Measurements from ENCODE around the gene MAGEC3. TPM values are rescaled to one million over a fixed set of nuclear protein-coding genes. Genes with fewer than 3 reads are reported as not detected.
"Not testable (repeated sequence)": the region's sequence is repeated elsewhere in the genome, so short reads cannot be mapped to it uniquely, and the experiment has no call there.

MAGEC3 gene, protein sequence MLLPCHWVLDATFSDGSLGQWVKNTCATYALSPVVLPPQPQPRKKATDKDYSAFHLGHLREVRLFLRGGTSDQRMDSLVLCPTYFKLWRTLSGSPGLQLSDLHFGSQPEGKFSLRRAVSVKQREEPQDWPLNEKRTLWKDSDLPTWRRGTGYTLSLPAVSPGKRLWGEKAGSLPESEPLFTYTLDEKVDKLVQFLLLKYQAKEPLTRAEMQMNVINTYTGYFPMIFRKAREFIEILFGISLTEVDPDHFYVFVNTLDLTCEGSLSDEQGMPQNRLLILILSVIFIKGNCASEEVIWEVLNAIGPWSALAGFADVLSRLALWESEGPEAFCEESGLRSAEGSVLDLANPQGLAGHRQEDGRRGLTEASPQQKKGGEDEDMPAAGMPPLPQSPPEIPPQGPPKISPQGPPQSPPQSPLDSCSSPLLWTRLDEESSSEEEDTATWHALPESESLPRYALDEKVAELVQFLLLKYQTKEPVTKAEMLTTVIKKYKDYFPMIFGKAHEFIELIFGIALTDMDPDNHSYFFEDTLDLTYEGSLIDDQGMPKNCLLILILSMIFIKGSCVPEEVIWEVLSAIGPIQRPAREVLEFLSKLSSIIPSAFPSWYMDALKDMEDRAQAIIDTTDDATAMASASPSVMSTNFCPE
- not detected for total RNA-seq

DNA sequence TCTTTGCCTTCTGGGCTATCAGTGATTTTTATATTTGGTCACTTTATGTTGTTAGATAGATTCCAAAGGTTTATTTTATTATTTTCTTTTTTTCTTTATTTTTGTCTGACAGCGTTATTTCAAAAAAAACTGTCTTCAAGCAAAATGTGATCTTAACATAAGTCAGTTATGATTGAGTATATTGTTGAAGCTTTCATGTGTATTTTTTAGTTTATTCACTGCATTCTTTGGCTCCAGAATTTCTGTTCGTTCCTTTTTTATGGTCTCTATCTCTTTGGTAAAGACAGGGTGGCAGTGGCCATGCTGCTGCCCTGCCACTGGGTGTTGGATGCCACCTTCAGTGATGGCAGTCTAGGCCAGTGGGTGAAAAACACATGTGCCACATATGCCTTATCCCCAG is at the start of gene MAGEC3:
MAGEC3 (plus strand) TSS at position 301 of the 400 bp plus-strand sequence; CDS start at position 301, 0 bp downstream.
- DNase-seq (ENCODE audit: low spot score in 2 of 2), result no peak
- no peak for ATAC-seq
- Mint-ChIP-seq H3K9me3 (peaks cover 0 to 3% of the 10 kb centered on the region in 2 donors), H3K27ac (no peak within 1 kb of the TSS), H3K36me3 (no peaks in the 10 kb centered on the region)

DNA sequence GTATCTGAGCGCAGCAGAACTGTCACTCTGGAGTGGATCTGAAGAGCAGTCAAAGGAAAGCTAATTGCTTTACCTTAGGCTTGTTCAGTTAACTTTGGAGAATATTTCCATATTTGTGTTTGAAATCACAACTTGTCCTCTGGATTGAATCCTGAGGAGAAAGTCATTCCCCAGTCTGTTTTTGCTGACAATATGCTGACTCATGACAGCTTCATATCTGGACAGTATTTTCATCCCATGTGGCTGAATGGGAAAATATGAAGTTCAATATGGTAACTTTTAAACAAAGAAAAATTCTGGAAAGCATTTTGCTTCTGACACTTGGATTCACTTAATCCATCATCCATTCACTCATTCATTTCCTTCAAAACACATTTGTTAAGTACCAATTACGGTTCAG is 46.3 kb upstream of the MAGEC3 start:
- H3K27ac Mint-ChIP-seq, result no peak overlapping the region
- peaks cover 0 to 5% of the 10 kb centered on the region in 2 donors for H3K36me3 Mint-ChIP-seq
- ATAC-seq, result no peak
- H3K9me3 Mint-ChIP-seq, result peaks cover 0 to 6% of the 10 kb centered on the region in 2 donors
- no peak for DNase-seq (ENCODE audit: low spot score in 2 of 2)

DNA sequence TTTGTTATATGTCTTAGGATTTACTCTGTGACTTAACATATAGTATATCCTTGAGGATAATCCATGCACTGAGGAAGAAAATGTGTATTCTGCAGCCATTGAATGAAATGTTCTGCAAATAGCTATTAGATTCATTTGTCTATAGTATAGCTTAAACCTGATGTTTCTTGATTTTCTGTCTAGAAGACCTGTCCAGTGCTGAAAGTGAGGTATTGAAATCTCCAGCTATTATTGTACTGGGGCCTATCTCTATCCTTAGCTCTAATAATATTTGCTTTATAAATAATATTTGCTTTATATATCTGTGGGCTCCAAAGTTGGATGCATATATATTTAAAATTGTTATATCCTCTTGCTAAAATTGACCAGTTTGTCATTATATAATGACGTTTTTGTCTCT is 26.7 kb upstream of the MAGEC3 start:
- no peak overlapping the region for H3K27ac Mint-ChIP-seq
- no peak for ATAC-seq
- no peak for DNase-seq (ENCODE audit: low spot score in 2 of 2)
- H3K36me3 Mint-ChIP-seq, result no peaks in the 10 kb centered on the region
- H3K9me3 Mint-ChIP-seq, result peaks cover 0 to 3% of the 10 kb centered on the region in 2 donors

DNA sequence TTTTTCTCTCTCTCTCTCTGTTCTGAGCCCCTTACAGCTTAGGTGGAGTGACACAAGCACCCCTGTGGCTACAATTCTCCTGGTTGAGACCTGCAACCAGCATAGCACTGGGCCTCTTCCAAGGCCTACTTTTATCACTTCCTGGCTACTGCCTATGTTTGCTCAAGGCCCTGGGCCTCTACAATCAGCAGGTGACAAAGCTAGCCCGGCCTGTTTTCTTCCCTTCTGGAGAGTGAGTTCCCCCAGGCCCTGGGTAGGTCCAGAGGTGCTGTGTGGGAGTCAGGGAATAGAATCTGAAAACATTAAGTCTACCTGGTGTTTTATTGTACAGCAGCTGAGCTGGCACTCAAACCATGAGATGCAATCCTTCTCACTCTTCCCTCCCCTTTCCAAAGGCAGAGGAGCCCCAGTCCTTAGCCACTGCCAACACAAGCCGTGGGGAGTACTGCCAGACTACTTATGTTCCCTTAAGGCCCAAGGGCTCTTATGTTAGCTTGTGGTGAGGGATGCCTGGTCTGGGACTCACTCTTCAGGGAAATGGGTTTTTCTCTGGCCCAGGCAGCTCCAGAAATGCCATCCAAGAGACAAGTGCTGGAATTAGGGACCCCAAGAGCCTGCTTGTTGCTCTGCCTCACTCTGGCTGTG is 23.8 kb upstream of the MAGEC3 start:
- Mint-ChIP-seq H3K9me3 (no peaks in the 10 kb centered on the region), H3K27ac (no peak overlapping the region), H3K36me3 (no peaks in the 10 kb centered on the region)
- no peak for DNase-seq (ENCODE audit: low spot score in 2 of 2)
- ATAC-seq, result no peak

DNA sequence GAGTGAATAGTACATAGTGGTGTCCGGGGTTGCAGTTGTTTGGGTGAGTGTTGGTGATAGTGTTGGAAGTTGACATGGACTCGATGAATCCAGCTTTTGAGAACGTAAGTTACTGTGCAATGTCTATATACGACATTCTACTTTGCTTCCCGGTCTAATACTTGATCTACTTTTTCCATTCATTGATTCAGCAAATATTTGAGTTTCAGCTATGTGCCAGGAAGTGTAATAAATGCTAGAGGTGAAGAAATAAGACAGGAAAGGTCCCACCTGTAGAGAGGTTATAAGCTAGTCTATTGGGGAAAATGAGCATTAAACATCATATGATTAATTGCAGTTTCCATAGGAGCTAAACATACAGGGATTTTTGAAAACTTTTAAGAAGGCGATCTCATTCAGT is 22.2 kb upstream of the MAGEC3 start:
- DNase-seq (ENCODE audit: low spot score in 2 of 2), result no peak
- Mint-ChIP-seq H3K27ac (no peak overlapping the region), H3K9me3 (no peaks in the 10 kb centered on the region)

DNA sequence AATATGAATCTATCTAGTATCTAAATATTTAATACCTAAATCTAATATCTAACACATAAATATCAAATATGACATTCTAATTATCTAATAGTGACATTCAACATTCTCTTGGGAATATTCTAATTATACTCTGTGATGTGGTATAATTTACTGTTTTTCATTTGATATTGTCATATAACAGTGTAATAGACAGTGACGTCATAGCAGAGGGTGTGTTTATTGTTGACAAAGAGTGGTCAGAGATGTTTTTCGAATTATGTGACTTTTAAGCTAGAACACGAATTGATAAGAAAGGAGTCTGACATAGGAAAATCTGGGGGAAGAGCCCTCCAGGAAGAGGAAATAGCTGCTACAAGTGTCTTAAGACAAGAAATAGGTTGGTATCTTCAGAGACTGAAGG is 5.9 kb upstream of the MAGEC3 start:
- peaks cover 3 to 4% of the 10 kb centered on the region in 2 donors for H3K9me3 Mint-ChIP-seq
- ATAC-seq, result no peak
- H3K36me3 Mint-ChIP-seq, result no peaks in the 10 kb centered on the region

More for the DNA sequence above, 22.2 kb upstream of the MAGEC3 start:
- ATAC-seq, result no peak
- no peaks in the 10 kb centered on the region for H3K36me3 Mint-ChIP-seq

DNA sequence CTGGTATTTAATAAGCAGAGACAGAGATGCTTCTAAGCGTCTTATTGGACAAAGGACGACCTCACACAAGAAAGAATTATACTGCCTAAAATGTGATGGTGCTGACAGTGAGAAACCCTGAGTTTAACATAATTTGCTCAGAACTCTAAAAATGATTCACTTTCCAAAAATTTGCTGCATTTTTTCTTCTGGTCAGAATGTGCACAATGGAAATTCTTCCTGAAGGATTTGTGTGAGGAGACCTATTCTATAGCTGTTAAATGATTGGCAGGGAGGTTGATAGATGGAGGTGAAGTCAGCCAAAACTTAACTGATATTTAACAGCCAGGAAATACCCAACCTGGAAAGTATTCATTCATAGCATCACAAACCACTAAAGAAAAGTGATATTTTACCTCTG is 1.7 kb downstream of the MAGEC3 start:
- no peak overlapping the region for H3K27ac Mint-ChIP-seq
- DNase-seq (ENCODE audit: low spot score in 2 of 2) (no peak), ATAC-seq (no peak)
- peaks cover 0 to 3% of the 10 kb centered on the region in 2 donors for H3K9me3 Mint-ChIP-seq
- no peaks in the 10 kb centered on the region for H3K36me3 Mint-ChIP-seq

More for the DNA sequence above, 5.9 kb upstream of the MAGEC3 start:
- DNase-seq (ENCODE audit: low spot score in 2 of 2), result no peak
- H3K27ac Mint-ChIP-seq, result no peak overlapping the region

DNA sequence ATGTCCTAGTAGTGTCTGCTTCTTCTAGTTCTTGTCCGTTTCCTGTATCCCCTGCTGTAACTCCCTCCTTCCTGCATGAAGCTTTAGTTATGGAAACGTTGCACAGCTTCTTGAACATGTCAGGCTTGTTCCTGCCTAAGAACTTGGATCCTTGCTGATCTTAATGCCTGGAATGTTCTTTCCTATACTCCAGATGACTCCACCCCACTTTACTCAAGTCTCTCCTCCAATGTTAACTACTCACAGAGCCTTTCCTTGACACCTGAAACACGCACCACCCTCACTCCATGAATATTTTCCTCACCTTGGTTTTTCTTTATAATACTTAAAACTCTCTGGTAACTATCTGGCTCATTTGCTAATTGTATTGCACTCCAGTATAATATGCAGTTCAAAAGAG is 19.4 kb downstream of the MAGEC3 start:
- no peak for DNase-seq (ENCODE audit: low spot score in 2 of 2)
- ATAC-seq, result no peak
- H3K27ac Mint-ChIP-seq, result no peak overlapping the region
- H3K36me3 Mint-ChIP-seq, result no peaks in the 10 kb centered on the region
- peaks cover 4 to 8% of the 10 kb centered on the region in 2 donors for H3K9me3 Mint-ChIP-seq

DNA sequence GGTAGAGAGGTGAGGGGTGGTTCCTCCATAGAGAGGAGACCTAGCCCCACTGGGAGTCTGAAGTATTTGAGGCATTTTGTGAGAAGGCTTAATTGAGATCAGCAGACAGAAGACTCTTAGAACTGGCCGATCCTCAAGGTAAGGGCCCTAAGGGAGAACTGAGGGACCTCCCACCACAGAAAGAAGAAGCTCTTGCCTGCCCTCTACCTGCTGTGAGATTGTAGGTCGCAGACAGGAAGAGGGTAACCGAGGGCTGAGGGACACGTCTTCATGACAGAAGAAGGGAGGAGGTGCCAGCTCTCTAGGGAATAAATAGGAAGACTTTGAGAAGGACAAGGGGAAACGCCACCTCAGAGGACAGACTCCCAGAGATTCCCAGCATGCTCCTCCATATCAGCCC is 41.5 kb downstream of the MAGEC3 start:
- Mint-ChIP-seq H3K9me3 (no peaks in the 10 kb centered on the region), H3K36me3 (no peaks in the 10 kb centered on the region), H3K27ac (no peak overlapping the region)
- ATAC-seq, result no peak
- DNase-seq (ENCODE audit: low spot score in 2 of 2), result no peak

DNA sequence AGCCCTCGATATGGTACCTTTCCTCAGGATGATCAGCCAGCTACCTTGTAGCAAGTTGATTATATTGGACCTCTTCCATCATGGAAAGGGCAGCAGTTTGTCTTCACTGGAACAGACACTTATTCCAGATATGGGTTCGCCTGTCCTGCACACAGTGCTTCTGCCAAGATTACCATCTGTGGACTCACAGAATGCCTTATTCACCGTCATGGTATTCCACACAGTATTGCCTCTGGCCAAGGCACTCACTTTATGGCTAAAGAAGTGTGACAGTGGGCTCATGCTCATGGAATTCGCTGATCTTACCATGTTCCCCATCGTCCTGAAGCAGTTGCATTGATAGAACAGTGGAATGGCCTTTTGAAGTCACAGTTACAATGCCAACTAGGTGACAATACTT is 50.7 kb downstream of the MAGEC3 start:
- not testable (repeated sequence) for H3K9me3 Mint-ChIP-seq; H3K36me3 Mint-ChIP-seq; DNase-seq (ENCODE audit: low spot score in 2 of 2); ATAC-seq; H3K27ac Mint-ChIP-seq

DNA sequence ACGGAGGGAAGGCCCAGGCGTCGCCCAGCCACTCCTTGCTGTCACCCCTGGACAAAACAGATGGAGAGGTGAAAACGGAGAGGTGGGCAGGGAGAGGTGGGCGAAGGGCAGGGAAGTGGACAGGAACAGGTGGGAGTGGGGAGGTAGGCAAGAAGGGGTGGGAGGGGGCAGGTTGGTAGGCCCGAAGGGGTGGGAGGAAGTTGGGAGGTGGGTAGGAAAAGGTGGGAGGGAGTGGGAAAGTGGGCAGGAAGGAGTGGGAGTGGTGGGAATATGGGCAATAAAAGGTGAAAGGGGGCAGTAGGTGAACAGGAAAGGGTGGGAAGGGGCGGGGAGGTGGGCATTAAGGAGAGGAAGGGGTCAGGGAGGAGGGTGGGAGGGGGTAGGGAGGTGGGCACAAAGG is 56.6 kb downstream of the MAGEC3 start:
- DNase-seq (ENCODE audit: low spot score in 2 of 2) (no peak), ATAC-seq (no peak)
- Mint-ChIP-seq H3K36me3 (no peaks in the 10 kb centered on the region), H3K9me3 (no peaks in the 10 kb centered on the region), H3K27ac (no peak overlapping the region)

DNA sequence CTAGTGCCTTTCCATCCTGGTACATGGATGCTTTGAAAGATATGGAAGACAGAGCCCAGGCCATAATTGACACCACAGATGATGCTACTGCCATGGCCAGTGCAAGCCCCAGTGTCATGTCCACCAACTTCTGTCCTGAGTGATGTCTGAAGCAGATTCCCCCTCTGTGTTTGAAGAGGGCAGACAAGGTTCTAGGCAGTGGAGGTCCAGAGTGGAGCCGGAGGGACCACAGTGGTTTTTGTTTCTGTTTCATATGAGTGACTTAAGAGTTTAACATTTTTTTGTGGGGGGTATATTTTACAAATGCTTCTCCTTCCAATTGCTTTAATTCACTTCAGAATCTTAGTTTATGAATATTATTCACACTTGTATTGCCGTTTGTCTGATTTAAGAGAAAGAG is 59.6 kb downstream of the MAGEC3 start:
- H3K36me3 Mint-ChIP-seq, result peaks cover 0 to 3% of the 10 kb centered on the region in 2 donors
- ATAC-seq, result no peak

DNA sequence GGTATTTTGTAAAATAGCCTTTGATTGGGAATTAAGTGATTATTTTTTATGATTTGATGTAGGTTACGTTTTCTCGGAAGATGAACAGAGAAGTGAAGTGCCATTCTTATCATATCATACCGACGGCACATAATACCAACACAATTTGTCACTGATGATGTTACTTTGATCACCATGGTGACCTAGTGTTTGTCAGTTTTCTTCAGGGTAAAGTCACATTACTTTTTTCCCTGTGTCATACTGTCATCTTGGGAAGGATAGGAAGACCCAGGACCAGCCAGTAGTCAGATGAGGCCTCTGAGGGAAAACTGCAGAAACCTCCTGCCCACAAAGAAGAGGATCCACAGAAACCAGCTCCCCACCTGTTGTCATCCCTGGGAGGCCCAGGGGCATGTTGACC is 64.2 kb downstream of the MAGEC3 start:
- Mint-ChIP-seq H3K36me3 (peaks cover 0 to 9% of the 10 kb centered on the region in 2 donors), H3K27ac (no peak overlapping the region), H3K9me3 (peaks cover 11 to 16% of the 10 kb centered on the region in 2 donors)
- DNase-seq (ENCODE audit: low spot score in 2 of 2) (no peak), ATAC-seq (no peak)

More for the DNA sequence above, 59.6 kb downstream of the MAGEC3 start:
- no peak overlapping the region for H3K27ac Mint-ChIP-seq
- peaks cover 0 to 3% of the 10 kb centered on the region in 2 donors for H3K9me3 Mint-ChIP-seq
- no peak for DNase-seq (ENCODE audit: low spot score in 2 of 2)

DNA sequence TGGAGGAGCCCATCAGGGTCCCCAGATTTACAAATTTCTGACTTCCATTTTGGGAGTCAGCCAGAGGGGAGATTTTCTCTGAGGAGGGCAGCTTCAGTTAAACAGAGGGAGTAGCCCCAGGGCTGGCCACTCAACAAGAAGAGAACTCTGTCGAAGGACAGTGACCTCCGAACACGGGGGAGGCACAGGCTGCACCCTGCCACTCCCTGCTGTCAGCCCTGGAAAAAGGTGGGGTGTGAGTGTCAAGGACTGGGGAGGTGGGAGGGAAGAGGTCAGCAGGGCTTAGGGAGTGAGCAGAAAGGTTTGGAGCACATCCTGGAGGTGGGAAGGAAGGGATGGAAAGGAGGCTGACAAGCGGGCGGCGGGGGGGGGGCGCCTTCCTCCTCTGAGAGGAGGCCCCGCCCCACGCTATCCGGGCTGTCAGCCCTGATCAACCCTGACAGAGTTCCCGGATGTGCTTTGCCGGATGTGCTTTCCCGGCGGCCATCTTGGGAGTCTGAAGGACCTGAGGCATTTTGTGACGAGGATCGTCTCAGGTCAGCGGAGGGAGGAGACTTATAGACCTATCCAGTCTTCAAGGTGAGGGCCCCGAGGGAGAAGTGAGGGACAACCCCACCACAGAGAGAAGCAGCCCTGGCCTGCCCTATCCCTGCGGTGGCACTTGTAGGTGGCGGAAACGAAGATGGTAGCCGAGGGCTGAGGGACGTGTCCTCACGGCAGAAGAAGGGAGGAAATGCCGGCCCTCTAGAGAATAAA is 65.5 kb downstream of the MAGEC3 start, which contains the start of gene MAGEC1:
MAGEC1 (plus strand) TSS at position 495 of the 756 bp plus-strand sequence. CDS start 1,179 bp downstream, outside the sequence.
- H3K27ac Mint-ChIP-seq, result no peak within 1 kb of the TSS
- peaks cover 0 to 16% of the 10 kb centered on the region in 2 donors for H3K36me3 Mint-ChIP-seq
- no peak for DNase-seq (ENCODE audit: low spot score in 2 of 2)
- ATAC-seq, result no peak
- H3K9me3 Mint-ChIP-seq, result peaks cover 16 to 22% of the 10 kb centered on the region in 2 donors

DNA sequence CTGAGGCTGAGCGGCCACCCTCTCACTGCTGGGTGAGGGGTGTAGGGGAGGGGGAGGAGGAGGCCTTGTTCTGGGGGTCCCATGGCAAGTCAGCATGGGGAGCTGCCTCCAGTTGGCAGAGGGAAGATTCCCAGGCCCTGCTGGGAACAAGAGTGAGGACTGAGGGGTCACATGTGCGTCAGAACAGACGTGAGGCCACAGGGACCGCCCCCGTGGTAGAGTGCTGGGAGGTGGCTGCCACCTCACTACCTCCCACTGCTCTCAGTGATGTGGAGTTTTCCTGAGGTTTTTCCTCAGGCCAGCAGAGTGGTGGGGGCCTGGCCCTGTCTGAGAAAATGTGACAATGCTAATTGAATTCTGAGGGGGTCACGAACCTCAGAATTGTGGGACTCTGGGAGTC is 66.1 kb downstream of the MAGEC3 start:
- no peak overlapping the region for H3K27ac Mint-ChIP-seq
- ATAC-seq, result no peak
- H3K9me3 Mint-ChIP-seq, result peaks cover 16 to 22% of the 10 kb centered on the region in 2 donors
- H3K36me3 Mint-ChIP-seq, result peaks cover 0 to 16% of the 10 kb centered on the region in 2 donors
- no peak for DNase-seq (ENCODE audit: low spot score in 2 of 2)

DNA sequence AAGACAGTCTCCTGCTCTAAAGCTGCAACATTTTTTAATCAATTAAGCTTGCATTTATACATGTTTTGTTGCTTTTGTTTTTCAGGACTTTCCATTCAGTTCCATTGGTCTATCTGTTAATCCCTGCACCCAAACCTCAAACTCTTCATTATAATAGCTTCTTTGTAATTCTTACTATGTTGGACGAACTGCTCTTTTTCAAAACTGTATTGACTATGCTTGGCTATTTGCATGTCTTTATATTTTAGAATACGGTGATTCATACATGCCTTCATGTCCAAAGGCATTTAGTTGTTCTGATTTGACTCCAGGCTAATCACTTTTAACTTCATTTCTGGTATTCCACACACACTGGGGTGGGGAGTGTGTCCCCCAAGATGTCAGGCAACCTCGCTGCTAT is 79.7 kb downstream of the MAGEC3 start:
- Mint-ChIP-seq H3K27ac (no peak overlapping the region), H3K9me3 (peaks cover under 1 to 3% of the 10 kb centered on the region in 2 donors), H3K36me3 (no peaks in the 10 kb centered on the region)
- no peak for ATAC-seq
- no peak for DNase-seq (ENCODE audit: low spot score in 2 of 2)

Measured in activated naive CD4-positive, alpha-beta T cell treated with anti-CD3 and anti-CD28 coated beads, Interleukin-2, amount 50 U/mL, for 72 hours (primary cell).